CD14-positive monocyte (primary cell): ENCODE results near the gene DENND2C. TPM values are rescaled to one million over a fixed set of nuclear protein-coding genes. Genes with fewer than 3 reads are reported as not detected.

Experiments
- DNase-seq, 3 donors: peaks; one replicate each; pipeline ENCODE4 v3.0.0-alpha.2; 2011 to 2022
- H2AFZ ChIP-seq: 2 replicates; pipeline ENCODE4 v1.6.0; 2012; ENCODE audit warnings: mild to moderate bottlenecking, low read depth, low read length, inconsistent platforms; ENCODE audit not compliant: insufficient read depth, poor library complexity, severe bottlenecking
- H3K27ac ChIP-seq, 2 donors: 1 replicate in 1 of 2; 2 replicates in 1 of 2; pipeline ENCODE4 v1.5.1; 2012 to 2013; ENCODE audit warnings: low read length in 2 of 2, control low read depth in 1 of 2, inconsistent platforms in 1 of 2, low read depth in 1 of 2, mild to moderate bottlenecking in 1 of 2
- H3K27me3 ChIP-seq, 2 donors: one replicate each; pipeline versions ENCODE4 v1.6.0 to v1.6.1; 2011 to 2013; ENCODE audit warnings: low read length in 2 of 2; ENCODE audit not compliant: control insufficient read depth in 2 of 2, insufficient read depth in 2 of 2
- H3K36me3 ChIP-seq, 2 donors: replicated peaks in 1 of 2; 1 replicate in 1 of 2; 2 replicates in 1 of 2; pipeline versions ENCODE4 v1.5.1 to v1.6.1; 2012 to 2013; ENCODE audit warnings: low read length in 2 of 2, control low read depth in 1 of 2, inconsistent platforms in 1 of 2, mild to moderate bottlenecking in 1 of 2; ENCODE audit not compliant: insufficient read depth in 2 of 2, control insufficient read depth in 1 of 2
- H3K4me1 ChIP-seq, 2 donors: 1 replicate in 1 of 2; 2 replicates in 1 of 2; pipeline versions ENCODE4 v1.5.1 to v1.6.1; 2012 to 2013; ENCODE audit warnings: low read length in 2 of 2, control low read depth in 1 of 2, inconsistent platforms in 1 of 2, mild to moderate bottlenecking in 1 of 2, moderate library complexity in 1 of 2; ENCODE audit not compliant: insufficient read depth in 2 of 2, control insufficient read depth in 1 of 2
- H3K4me2 ChIP-seq: replicated peaks from 2 replicates; pipeline ENCODE3; 2012; ENCODE audit warnings: low read length, moderate library complexity, mild to moderate bottlenecking; ENCODE audit not compliant: poor library complexity, severe bottlenecking; ENCODE audit errors: extremely low read depth
- H3K4me3 ChIP-seq, 3 experiments: fragments of 200-600 bp in 1 of 3; sonication (generic) in 1 of 3; replicated peaks in 1 of 3; 1 replicate in 2 of 3; 2 replicates in 1 of 3; pipeline ENCODE4 v1.5.1; 2011 to 2013; ENCODE audit warnings: low read length in 3 of 3, mild to moderate bottlenecking in 3 of 3, control low read depth in 2 of 3, low read depth in 2 of 3, inconsistent platforms in 1 of 3, moderate library complexity in 1 of 3
- H3K79me2 ChIP-seq: 2 replicates; pipeline ENCODE4 v1.6.0; 2012; ENCODE audit warnings: mild to moderate bottlenecking, control low read depth, inconsistent platforms, low read length, moderate library complexity; ENCODE audit not compliant: insufficient read depth
- H3K9ac ChIP-seq: 2 replicates; pipeline ENCODE4 v1.6.0; 2017; ENCODE audit warnings: low read length, mild to moderate bottlenecking; ENCODE audit not compliant: insufficient read depth, poor library complexity, severe bottlenecking
- H3K9me3 ChIP-seq, 2 donors: replicated peaks in 1 of 2; 1 replicate in 1 of 2; 2 replicates in 1 of 2; pipeline versions ENCODE4 v1.5.1 to v1.6.1; 2012 to 2013; ENCODE audit warnings: low read length in 2 of 2, control low read depth in 1 of 2; ENCODE audit not compliant: control insufficient read depth in 1 of 2, insufficient read depth in 1 of 2
- H4K20me1 ChIP-seq: 2 replicates; pipeline ENCODE4 v1.6.0; 2012; ENCODE audit warnings: mild to moderate bottlenecking, low read length, control low read depth, moderate library complexity; ENCODE audit not compliant: insufficient read depth
- H3K27ac Mint-ChIP-seq, 7 donors: one replicate each; pipeline ENCODE4 v1.8.0; 2020; ENCODE audit warnings: mild to moderate bottlenecking in 7 of 7, mixed read lengths in 7 of 7, moderate library complexity in 6 of 7, inconsistent platforms in 2 of 7
- H3K27me3 Mint-ChIP-seq, 3 donors: one replicate each; pipeline ENCODE4 v1.8.0; 2021 to 2022; ENCODE audit warnings: low read depth in 3 of 3, mild to moderate bottlenecking in 3 of 3, mixed read lengths in 3 of 3, moderate library complexity in 3 of 3, inconsistent platforms in 1 of 3
- H3K36me3 Mint-ChIP-seq, 2 donors: one replicate each; pipeline ENCODE4 v1.8.0; 2020; ENCODE audit warnings: mixed read lengths in 2 of 2, inconsistent platforms in 1 of 2, mild to moderate bottlenecking in 1 of 2
- H3K4me1 Mint-ChIP-seq: one replicate; pipeline ENCODE4 v1.8.0; 2020; ENCODE audit warnings: mild to moderate bottlenecking, mixed read lengths
- H3K4me3 Mint-ChIP-seq, 2 donors: one replicate each; pipeline ENCODE4 v1.8.0; 2020; ENCODE audit warnings: mild to moderate bottlenecking in 2 of 2, mixed read lengths in 2 of 2, moderate library complexity in 1 of 2
- H3K9me3 Mint-ChIP-seq, 7 donors: one replicate each; pipeline ENCODE4 v1.8.0; 2020 to 2022; ENCODE audit warnings: mixed read lengths in 7 of 7, mild to moderate bottlenecking in 6 of 7, moderate library complexity in 6 of 7, inconsistent platforms in 2 of 7
- WGBS: methylation state at CpG from one replicate; pipeline ENCODE4 v1.1.5; 2013; ENCODE audit warnings: missing lambda C conversion rate; ENCODE audit not compliant: insufficient coverage; 5-methylcytosine and 5-hydroxymethylcytosine counted together
- intact Hi-C, 2 donors: fragments of 100-400 bp; cut with micrococcal nuclease; formaldehyde crosslinking; loops; one replicate each; pipeline versions ENCODE4 v1.15.0 to v1.15.1; 2023
- polyA minus RNA-seq: library from RNA; depleted of rRNA, polyadenylated mRNA; stranded (reverse); fragments of >200 nt; gene quantifications from 2 replicates; pipeline ENCODE4 v1.2.3, GENCODE V29; 2012
- polyA plus RNA-seq, 3 donors: library from polyadenylated mRNA; depleted of rRNA in 1 of 3; unstranded in 2 of 3; stranded (reverse) in 1 of 3; fragments of 300-500 nt in 2 of 3; fragments of >200 nt in 1 of 3; fragmentation: Illumina TruSeq in 2 of 3; gene quantifications; 1 replicate in 2 of 3; 2 replicates in 1 of 3; pipeline ENCODE4 v1.2.3, GENCODE V29; 2012 to 2021
- total RNA-seq, 12 experiments: library from RNA in 1 of 12; stranded (reverse) in 1 of 12; fragments of 120-200 nt in 1 of 12; gene quantifications; one replicate each; pipeline ENCODE4 v1.2.4 and lab custom pipeline; 2013 to 2026; ENCODE audit warnings: mixed read lengths in 6 of 12, inconsistent platforms in 1 of 12
- TF ChIP-seq, protein P1 (sequence below): fragments of 200-600 bp; IDR thresholded peaks from one replicate; pipeline ENCODE4 v1.8.0; 2022; ENCODE audit warnings: antibody characterized with exemption, mild to moderate bottlenecking

The DENND2C gene, protein sequence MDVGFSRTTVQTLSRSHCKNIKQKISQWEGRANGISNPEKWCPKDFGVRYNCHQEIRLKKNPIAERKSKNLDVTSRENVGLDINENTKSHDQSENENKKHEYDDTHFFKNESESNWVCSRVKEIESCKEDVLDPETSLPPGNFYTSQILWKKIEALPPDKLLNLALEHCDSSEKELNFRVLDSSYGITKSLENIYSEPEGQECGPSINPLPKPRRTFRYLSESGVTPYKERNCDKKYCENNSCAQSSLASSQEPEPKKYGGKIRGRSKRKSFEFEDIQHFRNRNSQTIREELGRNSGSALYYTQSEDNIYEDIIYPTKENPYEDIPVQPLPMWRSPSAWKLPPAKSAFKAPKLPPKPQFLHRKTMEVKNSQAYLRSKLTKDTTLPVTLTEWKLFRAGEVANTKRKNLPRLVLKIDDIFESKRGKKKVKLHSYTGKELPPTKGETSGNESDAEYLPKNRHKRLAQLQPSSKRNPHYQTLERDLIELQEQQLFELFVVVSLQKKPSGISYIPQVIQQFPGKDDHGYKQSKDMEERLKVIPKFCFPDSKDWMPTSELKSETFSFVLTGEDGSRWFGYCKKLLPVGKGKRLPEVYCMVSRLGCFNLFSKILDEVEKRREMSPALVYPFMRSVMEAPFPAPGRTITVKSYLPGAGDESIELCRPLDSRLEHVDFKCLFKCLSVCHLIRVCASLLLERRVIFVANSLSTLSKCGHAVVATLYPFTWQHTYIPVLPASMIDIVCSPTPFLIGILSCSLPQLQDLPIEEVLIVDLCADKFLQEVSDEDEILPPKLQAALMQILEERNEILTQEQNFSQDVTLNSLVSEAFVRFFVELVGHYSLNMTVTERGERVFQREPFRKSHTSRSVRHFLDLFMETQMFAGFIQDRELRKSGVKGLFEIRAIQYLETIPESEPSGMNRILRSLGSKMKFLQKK
- total RNA-seq (2013) = 0.46 TPM
- polyA plus RNA-seq (under 1 TPM; 0.03 to 0.07 (median 0.06) TPM), polyA minus RNA-seq (0.16 TPM in 1 of 2 replicates, not detected in the other), total RNA-seq (lab: John Stamatoyannopoulos, UW) (0.58 to 4.4 (median 1.5) reads per million in 11 experiments)

DNA sequence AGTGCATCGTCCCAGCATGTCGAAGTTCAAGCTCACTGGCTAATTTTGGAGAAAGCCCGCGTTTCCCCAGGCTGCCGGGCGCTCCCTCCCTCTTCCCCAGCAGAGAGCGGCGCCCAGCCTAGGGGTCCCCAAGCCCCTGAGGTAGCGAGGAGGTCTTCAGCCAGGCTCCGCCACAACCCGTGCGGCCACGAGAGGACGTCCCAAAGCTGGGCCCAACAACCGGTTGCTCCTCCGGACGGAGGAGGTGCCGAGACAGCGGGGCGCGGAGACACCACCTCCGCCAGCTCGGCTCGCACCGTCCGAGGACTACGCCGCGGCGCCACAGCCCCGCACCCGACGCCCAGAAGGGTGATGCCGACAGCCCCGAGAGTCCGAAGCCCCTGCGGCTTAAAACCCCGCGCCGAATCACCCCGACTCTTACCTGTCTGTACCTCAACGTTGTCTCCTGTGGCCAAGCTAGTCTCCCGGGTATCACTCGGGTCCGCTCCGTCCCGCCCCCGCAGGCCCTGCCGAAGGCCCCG is at the start of gene DENND2C:
Gene DENND2C, minus strand, starts transcription at position 488 of the 521 bp plus-strand sequence. CDS start 44,065 bp downstream, outside the sequence.
- Histone ChIP-seq H4K20me1 (no peaks in the 10 kb centered on the region), H3K79me2 (no peaks in the 10 kb centered on the region), H3K27ac (peak within 1 kb of the TSS in 1 of 2 donors; percentile 27), H3K36me3 (no peaks in the 10 kb centered on the region), H3K4me3 (peak within 1 kb of the TSS; percentile 44 to 84 (median 57)), H3K4me2 (peak within 1 kb of the TSS; percentile 84), H2AFZ (peak within 1 kb of the TSS; percentile 99), H3K9ac (peak within 1 kb of the TSS; percentile 62), H3K9me3 (no peaks in the 10 kb centered on the region), H3K4me1 (peaks cover 10 to 14% of the 10 kb centered on the region in 2 donors), H3K27me3 (peaks cover 4 to 27% of the 10 kb centered on the region in 2 donors)
- H3K4me1 Mint-ChIP-seq = peaks cover 13% of the 10 kb centered on the region
- H3K36me3 Mint-ChIP-seq = peaks cover 0 to 2% of the 10 kb centered on the region in 2 donors
- intact Hi-C loops = loop anchor here in 1 of 2 donors (10.0 kb wide), 1 partner anchor 85 kb away; the partner anchor contains the start of gene BCAS2
- no peak for DNase-seq
- no peaks in the 10 kb centered on the region for H3K9me3 Mint-ChIP-seq
- peak within 1 kb of the TSS; percentile 88 to 93 for H3K4me3 Mint-ChIP-seq
- H3K27ac Mint-ChIP-seq = peak within 1 kb of the TSS in 5 of 7 donors; percentile 47 to 74 (median 60)
- WGBS = under 1% methylated on average over 50 of the region's 50 CpGs
- H3K27me3 Mint-ChIP-seq = peaks cover 24 to 43% (median 31%) of the 10 kb centered on the region in 3 donors
- TF ChIP-seq, protein P1, sequence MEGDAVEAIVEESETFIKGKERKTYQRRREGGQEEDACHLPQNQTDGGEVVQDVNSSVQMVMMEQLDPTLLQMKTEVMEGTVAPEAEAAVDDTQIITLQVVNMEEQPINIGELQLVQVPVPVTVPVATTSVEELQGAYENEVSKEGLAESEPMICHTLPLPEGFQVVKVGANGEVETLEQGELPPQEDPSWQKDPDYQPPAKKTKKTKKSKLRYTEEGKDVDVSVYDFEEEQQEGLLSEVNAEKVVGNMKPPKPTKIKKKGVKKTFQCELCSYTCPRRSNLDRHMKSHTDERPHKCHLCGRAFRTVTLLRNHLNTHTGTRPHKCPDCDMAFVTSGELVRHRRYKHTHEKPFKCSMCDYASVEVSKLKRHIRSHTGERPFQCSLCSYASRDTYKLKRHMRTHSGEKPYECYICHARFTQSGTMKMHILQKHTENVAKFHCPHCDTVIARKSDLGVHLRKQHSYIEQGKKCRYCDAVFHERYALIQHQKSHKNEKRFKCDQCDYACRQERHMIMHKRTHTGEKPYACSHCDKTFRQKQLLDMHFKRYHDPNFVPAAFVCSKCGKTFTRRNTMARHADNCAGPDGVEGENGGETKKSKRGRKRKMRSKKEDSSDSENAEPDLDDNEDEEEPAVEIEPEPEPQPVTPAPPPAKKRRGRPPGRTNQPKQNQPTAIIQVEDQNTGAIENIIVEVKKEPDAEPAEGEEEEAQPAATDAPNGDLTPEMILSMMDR = no peak
